Kidney (tissue), 22 donors: ENCODE results near the gene SMG6. TPM values are rescaled to one million over a fixed set of nuclear protein-coding genes. Genes with fewer than 3 reads are reported as not detected.

ENCODE experiments used
- DNase-seq, 5 donors: peaks; one replicate each; pipeline ENCODE4 v3.0.0-alpha.2; 2013 to 2020
- FAIRE-seq: peaks from 2 replicates; lab custom pipeline; 2012; peaks lifted over from hg19 to GRCh38; lab: Jason Lieb, UNC
- H3K27ac ChIP-seq, 2 donors: one replicate each; pipeline ENCODE4 v1.7.0; 2013; ENCODE audit warnings: low read depth in 2 of 2, low read length in 2 of 2, inconsistent platforms in 1 of 2
- H3K27me3 ChIP-seq: one replicate; pipeline ENCODE4 v1.7.1; 2013; ENCODE audit warnings: low read length, inconsistent platforms; ENCODE audit not compliant: control insufficient read depth, insufficient read depth
- H3K36me3 ChIP-seq, 3 donors: one replicate each; pipeline versions ENCODE4 v1.7.0 to v1.7.1; 2013; ENCODE audit warnings: low read length in 3 of 3, control low read depth in 1 of 3, inconsistent platforms in 1 of 3; ENCODE audit not compliant: insufficient read depth in 3 of 3, control insufficient read depth in 2 of 3
- H3K4me1 ChIP-seq, 3 donors: one replicate each; pipeline versions ENCODE4 v1.7.0 to v1.7.1; 2013; ENCODE audit warnings: low read length in 3 of 3, inconsistent platforms in 1 of 3, low read depth in 1 of 3; ENCODE audit not compliant: control insufficient read depth in 2 of 3, insufficient read depth in 2 of 3
- H3K4me3 ChIP-seq, 3 donors: one replicate each; pipeline versions ENCODE4 v1.7.0 to v1.8.1; 2013; ENCODE audit warnings: low read length in 3 of 3, control low read depth in 1 of 3, inconsistent platforms in 1 of 3
- H3K9ac ChIP-seq, 3 donors: one replicate each; pipeline versions ENCODE4 v1.7.0 to v1.7.1; 2013; ENCODE audit warnings: low read length in 3 of 3, control low read depth in 1 of 3, inconsistent platforms in 1 of 3
- H3K9me3 ChIP-seq, 3 donors: one replicate each; pipeline versions ENCODE4 v1.7.0 to v1.7.1; 2013; ENCODE audit warnings: low read length in 3 of 3, control low read depth in 1 of 3, inconsistent platforms in 1 of 3; ENCODE audit not compliant: control insufficient read depth in 2 of 3, insufficient read depth in 1 of 3
- CTCF ChIP-seq: IDR thresholded peaks from 3 replicates; pipeline ENCODE4 v1.5.1; 2012; ENCODE audit warnings: mild to moderate bottlenecking, moderate library complexity, borderline replicate concordance; ENCODE audit not compliant: insufficient read depth; ENCODE audit errors: extremely low read depth
- intact Hi-C: fragments of 100-400 bp; cut with DNase I; formaldehyde crosslinking; loops from one replicate; pipeline ENCODE4 v1.11.1; 2022
- long read RNA-seq, 10 donors: library from polyadenylated mRNA in 1 of 10; unstranded in 1 of 10; transcript quantifications; one replicate each; pipeline ENCODE4 v2.0.0 and lab custom pipeline, GENCODE V29; 2021 to 2026
- polyA plus RNA-seq: library from polyadenylated mRNA; stranded (reverse); fragments of 350-450 nt; fragmentation: Illumina TruSeq; extraction: RNeasy Lipid Tissue Mini Kit (QIAGEN cat#74804); gene quantifications from one replicate; pipeline ENCODE4 v1.2.3, GENCODE V29; 2014; ENCODE audit warnings: low read depth, low replicate concordance; ENCODE audit not compliant: insufficient read depth
- total RNA-seq: library from RNA; stranded (reverse); fragmentation: NEBNext Ultra II Directional; extraction: Animal tissue kit (Norgen Biotek cat#: 25700); gene quantifications from one replicate; pipeline ENCODE4 v1.2.1, GENCODE V29; 2021
- donor health status: control.
- donor health status: control.
- donor health status: control.
- donor health status: control.
- donor health status: control.
- donor health status: DM: yes; HTN: yes; CAD: no.
- donor health status: Normal renal cell carcinoma (clear cell type).

SMG6 gene
- total RNA-seq (37.3 TPM), polyA plus RNA-seq (20.6 TPM)
- long read RNA-seq, donor 1, transcript SMG6-215 (1 exons, 2,419 nt), result major isoform, 13 of 13 reads
- long read RNA-seq, donor 1, partial matches to known transcripts, result 0 of 13 reads
- long read RNA-seq, donor 1, other reads (novel, unspliced or antisense), result 0 of 13 reads
- long read RNA-seq, donor 2, transcript SMG6-215 (1 exons, 2,419 nt), result major isoform, 17 of 17 reads
- long read RNA-seq, donor 2, partial matches to known transcripts, result 0 of 17 reads
- long read RNA-seq, donor 2, other reads (novel, unspliced or antisense), result 0 of 17 reads
- long read RNA-seq, donor 3, transcript SMG6-215 (1 exons, 2,419 nt), result major isoform, 12 of 15 reads
- long read RNA-seq, donor 3, partial matches to known transcripts, result 0 of 15 reads
- long read RNA-seq, donor 3, other reads (novel, unspliced or antisense), result 0 of 15 reads
- long read RNA-seq, donor 4, full-length matches to known transcripts, result 5 of 52 reads
- long read RNA-seq, donor 4, partial matches to known transcripts, result 47 of 52 reads
- long read RNA-seq, donor 4, other reads (novel, unspliced or antisense), result 0 of 52 reads
- long read RNA-seq, donor 5, partial matches to known transcripts, result 0 of 2 reads
- long read RNA-seq, donor 5, other reads (novel, unspliced or antisense), result 0 of 2 reads
- long read RNA-seq, donor 6, partial matches to known transcripts, result 0 of 4 reads
- long read RNA-seq, donor 6, other reads (novel, unspliced or antisense), result 0 of 4 reads
- long read RNA-seq, donor 7, transcript SMG6-215 (1 exons, 2,419 nt), result major isoform, 11 of 25 reads
- long read RNA-seq, donor 7, partial matches to known transcripts, result 8 of 25 reads
- long read RNA-seq, donor 7, other reads (novel, unspliced or antisense), result 6 of 25 reads
- long read RNA-seq, donor 8, transcript SMG6-215 (1 exons, 2,419 nt), result major isoform, 26 of 47 reads
- long read RNA-seq, donor 8, partial matches to known transcripts, result 21 of 47 reads
- long read RNA-seq, donor 8, other reads (novel, unspliced or antisense), result 0 of 47 reads
- long read RNA-seq, donor 9, full-length matches to known transcripts, result 12 of 12 reads
- long read RNA-seq, donor 9, partial matches to known transcripts, result 0 of 12 reads
- long read RNA-seq, donor 9, other reads (novel, unspliced or antisense), result 0 of 12 reads
- long read RNA-seq, donor 10, transcript SMG6-215 (1 exons, 2,419 nt), result major isoform, 12 of 25 reads
- long read RNA-seq, donor 10, partial matches to known transcripts, result 13 of 25 reads
- long read RNA-seq, donor 10, other reads (novel, unspliced or antisense), result 0 of 25 reads

- DNase-seq (peak; percentile 95 to 98 (median 95)), FAIRE-seq (no peak)
- Histone ChIP-seq H3K27ac (peak within 1 kb of the TSS; percentile 93 to 94), H3K36me3 (peaks cover 0 to 10% (median 4%) of the 10 kb centered on the region in 3 donors), H3K4me1 (peaks cover 0 to 4% (median 0%) of the 10 kb centered on the region in 3 donors), H3K9me3 (no peaks in the 10 kb centered on the region), H3K9ac (peak within 1 kb of the TSS; percentile 80 to 89 (median 82)), H3K4me3 (peak within 1 kb of the TSS; percentile 84 to 97 (median 91)), H3K27me3 (no peaks in the 10 kb centered on the region)
- intact Hi-C loops, result no loop called here
- no peak for TF ChIP-seq CTCF
Observed at GRCh38 chr17:2303204-2304188, at the start of gene SMG6, which contains the start of gene SRR. Gene SMG6, minus strand, starts transcription at chr17:2303785. Its CDS starts 65 bp downstream, at chr17:2303720. Gene SRR, plus strand, starts transcription at chr17:2303950. Its CDS starts 11,611 bp downstream, at chr17:2315561.

GRCh38 chr17:2351269-2351668, 47.7 kb upstream of the SMG6 start:
- no peak overlapping the region for H3K27ac ChIP-seq
- H3K36me3 ChIP-seq, result no peaks in the 10 kb centered on the region
- H3K4me1 ChIP-seq, result peaks cover 0 to 4% (median 0%) of the 10 kb centered on the region in 3 donors
- FAIRE-seq, result no peak
- H3K27me3 ChIP-seq, result no peaks in the 10 kb centered on the region
- H3K4me3 ChIP-seq, result no peak overlapping the region
- no peak for TF ChIP-seq CTCF
- DNase-seq, result no peak
- H3K9me3 ChIP-seq, result no peaks in the 10 kb centered on the region
- no peak overlapping the region for H3K9ac ChIP-seq
- intact Hi-C loops, result no loop called here
